Pancreas (tissue), 10 donors: ENCODE data around the gene ADH4. TPM values are rescaled to one million over a fixed set of nuclear protein-coding genes. Genes with fewer than 3 reads are reported as not detected.
A peak's percentile ranks its signal among the peaks of the same experiment; 100 is the strongest.

Experiments used
- ATAC-seq, 4 donors: fragments of 200-7000 bp; cut with Tn5 transposase; one replicate each; pipeline versions ENCODE4 v1.8.0 to v1.9.1; 2020; ENCODE audit warnings: mild to moderate bottlenecking in 4 of 4, moderate library complexity in 4 of 4
- DNase-seq, 6 donors: peaks; one replicate each; pipeline ENCODE4 v3.0.0-alpha.2; 2020
- FAIRE-seq: peaks from 2 replicates; lab custom pipeline; 2012; peaks lifted over from hg19 to GRCh38; lab: Jason Lieb, UNC
- H3K27ac ChIP-seq, 4 donors: fragments of 200-600 bp; sonication (generic); 1 replicate in 3 of 4; 2 replicates in 1 of 4; pipeline versions ENCODE4 v1.5.0 to v1.8.0; 2020
- H3K27me3 ChIP-seq, 4 donors: fragments of 200-600 bp; one replicate each; pipeline ENCODE4 v1.8.0; 2021
- H3K36me3 ChIP-seq, 3 donors: fragments of 200-600 bp; sonication (generic) in 1 of 3; one replicate each; pipeline versions ENCODE4 v1.5.0 to v1.8.0; 2020 to 2021
- H3K4me1 ChIP-seq, 3 donors: fragments of 200-600 bp; one replicate each; pipeline ENCODE4 v1.8.0; 2021
- H3K4me3 ChIP-seq, 4 donors: fragments of 200-600 bp; sonication (generic) in 2 of 4; one replicate each; pipeline versions ENCODE4 v1.5.0 to v1.8.0; 2020 to 2021
- H3K9me3 ChIP-seq, 4 donors: fragments of 200-600 bp; one replicate each; pipeline ENCODE4 v1.8.0; 2021
- WGBS, 2 donors: extraction: QIAGEN DNeasy Blood & Tissue Kit; methylation state at CpG; one replicate each; pipeline ENCODE4 v1.1.7; 2013; 5-methylcytosine and 5-hydroxymethylcytosine counted together
- intact Hi-C, 3 donors: fragments of 100-400 bp; cut with DNase I; formaldehyde crosslinking; loops; one replicate each; pipeline versions ENCODE4 v1.11.1 to v1.14.2; 2022
- polyA plus RNA-seq, 2 donors: library from polyadenylated mRNA; stranded (reverse); fragments of 200-250 nt; gene quantifications; one replicate each; pipeline ENCODE4 v1.2.3, GENCODE V29; 2013
- total RNA-seq, 6 donors: library from RNA; stranded (reverse); fragmentation: NEBNext Ultra II Directional in 4 of 6; extraction: Animal tissue kit (Norgen Biotek cat#: 25700) in 4 of 6; gene quantifications; one replicate each; pipeline versions ENCODE4 v1.2.1 to v1.2.4, GENCODE V29; 2021 to 2023
- TF ChIP-seq, protein P1 (sequence below), 4 donors: fragments of 200-600 bp; sonication (generic) in 3 of 4; IDR thresholded peaks; one replicate each; pipeline versions ENCODE4 v1.5.0 to v1.8.0; 2021; ENCODE audit warnings: antibody characterized with exemption in 4 of 4
- donor health status: healthy with polysubstance abuse.
- donor health status: DM: no; HTN: no; CAD: no; lungs with moderate emphysema.
- donor health status: DM: no; HTN: no; CAD: no.
- donor health status: control.
- donor health status: control.
- donor health status: Bipolar disorder and iron deficiency.
- donor health status: DM: yes; HTN: yes; CAD: no.
- donor health status: DM: no; HTN: no; CAD: no.
- donor health status: DM: no; HTN: no; CAD: no.
- donor health status: DM: yes; HTN: yes; CAD: no.

Gene ADH4
- total and polyA plus RNA-seq, 8 donors = 0.09 to 0.58 (median 0.28) TPM; not detected in 3

DNA sequence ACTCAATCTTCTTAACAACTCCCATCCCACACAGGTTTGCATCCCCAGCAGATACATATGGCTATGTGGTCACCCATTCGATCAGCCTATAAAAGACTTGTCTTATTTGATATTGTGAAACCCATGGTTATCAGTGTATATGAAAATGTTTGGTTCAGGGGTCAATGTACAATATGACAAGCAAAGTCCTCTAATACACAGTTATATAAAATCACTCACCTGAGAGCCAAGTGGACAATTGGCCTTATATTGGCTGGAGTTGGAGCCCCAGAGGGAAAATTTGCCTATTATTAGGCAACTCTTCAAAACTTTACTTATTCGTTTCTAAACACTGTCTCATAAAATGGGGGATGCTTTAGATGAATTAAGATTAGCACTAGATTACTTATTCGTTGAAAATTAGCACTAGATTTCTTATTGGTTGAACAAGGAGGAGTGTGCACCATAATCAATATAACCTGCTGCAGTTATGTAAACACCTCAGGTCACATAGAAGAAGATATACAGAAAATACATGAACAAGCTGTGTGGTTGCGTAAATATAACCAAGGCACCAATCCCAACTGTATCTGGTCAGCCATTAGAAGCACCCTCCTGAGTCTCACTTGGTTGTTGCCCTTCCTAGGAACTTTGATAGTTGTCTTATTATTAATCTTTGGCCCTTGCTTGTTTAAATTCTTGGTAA lies 10.7 kb upstream of the ADH4 start:
- FAIRE-seq (no peak), DNase-seq (no peak), ATAC-seq (peak in 3 of 4 donors; percentile 22 to 60 (median 38))
- Histone ChIP-seq H3K36me3 (no peaks in the 10 kb centered on the region), H3K27ac (peak overlapping the region in 1 of 4 donors; percentile 10), H3K9me3 (no peaks in the 10 kb centered on the region), H3K27me3 (no peaks in the 10 kb centered on the region), H3K4me3 (no peak overlapping the region), H3K4me1 (peaks cover 7 to 65% (median 28%) of the 10 kb centered on the region in 3 donors)
- TF ChIP-seq, protein P1, sequence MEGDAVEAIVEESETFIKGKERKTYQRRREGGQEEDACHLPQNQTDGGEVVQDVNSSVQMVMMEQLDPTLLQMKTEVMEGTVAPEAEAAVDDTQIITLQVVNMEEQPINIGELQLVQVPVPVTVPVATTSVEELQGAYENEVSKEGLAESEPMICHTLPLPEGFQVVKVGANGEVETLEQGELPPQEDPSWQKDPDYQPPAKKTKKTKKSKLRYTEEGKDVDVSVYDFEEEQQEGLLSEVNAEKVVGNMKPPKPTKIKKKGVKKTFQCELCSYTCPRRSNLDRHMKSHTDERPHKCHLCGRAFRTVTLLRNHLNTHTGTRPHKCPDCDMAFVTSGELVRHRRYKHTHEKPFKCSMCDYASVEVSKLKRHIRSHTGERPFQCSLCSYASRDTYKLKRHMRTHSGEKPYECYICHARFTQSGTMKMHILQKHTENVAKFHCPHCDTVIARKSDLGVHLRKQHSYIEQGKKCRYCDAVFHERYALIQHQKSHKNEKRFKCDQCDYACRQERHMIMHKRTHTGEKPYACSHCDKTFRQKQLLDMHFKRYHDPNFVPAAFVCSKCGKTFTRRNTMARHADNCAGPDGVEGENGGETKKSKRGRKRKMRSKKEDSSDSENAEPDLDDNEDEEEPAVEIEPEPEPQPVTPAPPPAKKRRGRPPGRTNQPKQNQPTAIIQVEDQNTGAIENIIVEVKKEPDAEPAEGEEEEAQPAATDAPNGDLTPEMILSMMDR (IDR thresholded peaks at IDR 0.05) = no peak
- WGBS, 2 donors = 40 to 53% methylated on average over 4 of the region's 4 CpGs
- intact Hi-C loops = no loop called here

DNA sequence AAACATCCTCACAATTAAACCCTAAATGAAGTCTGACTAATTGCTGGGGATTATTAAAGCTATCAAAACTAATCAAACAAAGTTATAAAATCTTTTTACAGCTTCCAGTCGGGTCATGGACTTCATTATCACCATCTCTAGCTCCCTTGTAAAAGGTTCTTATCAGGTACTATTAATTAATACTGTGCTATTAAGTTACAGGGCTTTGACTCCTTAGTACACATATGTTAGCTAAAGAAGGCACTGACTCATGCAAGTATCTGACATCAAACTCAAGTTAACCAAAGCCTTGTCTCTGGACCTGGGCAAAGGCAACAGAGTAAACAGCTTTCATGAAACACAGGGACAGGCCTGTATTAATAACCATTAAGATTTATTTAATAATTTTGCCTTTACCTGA lies 7.9 kb upstream of the ADH4 start:
- Histone ChIP-seq H3K27me3 (no peaks in the 10 kb centered on the region), H3K27ac (peak overlapping the region in 2 of 4 donors; percentile 59 to 73), H3K4me1 (peaks cover 7 to 50% (median 25%) of the 10 kb centered on the region in 3 donors), H3K9me3 (no peaks in the 10 kb centered on the region), H3K36me3 (no peaks in the 10 kb centered on the region), H3K4me3 (no peak overlapping the region)
- 0 to 21% methylated on average over 1 of the region's 1 CpG for whole genome bisulfite sequencing, 2 donors
- peak; percentile 35 to 60 (median 56) for ATAC-seq
- DNase-seq = no peak
- no peak for FAIRE-seq
- TF ChIP-seq, protein P1 (IDR thresholded peaks at IDR 0.05) = no peak
- intact Hi-C loops = no loop called here

DNA sequence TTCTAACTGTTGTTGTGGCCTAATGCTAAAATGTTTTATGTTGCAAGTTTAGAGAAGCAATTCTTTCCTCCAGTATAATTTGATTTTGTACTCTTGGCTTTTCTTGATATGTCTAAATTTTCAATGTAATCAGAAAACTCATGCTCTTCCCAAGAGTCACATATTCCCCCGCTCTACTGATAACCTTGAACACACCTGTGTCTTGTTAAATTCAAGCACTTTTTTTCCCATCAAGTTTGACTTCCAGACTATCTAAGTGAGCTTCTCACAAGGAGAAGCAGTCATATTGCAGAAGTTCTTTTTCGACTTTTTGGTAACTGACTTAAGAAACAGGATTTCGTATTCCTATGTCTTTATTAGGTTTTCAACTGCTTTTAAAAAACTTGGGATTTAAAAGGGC lies 7.4 kb upstream of the ADH4 start:
- Histone ChIP-seq H3K27me3 (no peaks in the 10 kb centered on the region), H3K9me3 (no peaks in the 10 kb centered on the region), H3K27ac (peak overlapping the region in 3 of 4 donors; percentile 28 to 73 (median 59)), H3K36me3 (no peaks in the 10 kb centered on the region), H3K4me3 (no peak overlapping the region), H3K4me1 (peaks cover 7 to 46% (median 21%) of the 10 kb centered on the region in 3 donors)
- ATAC-seq (peak; percentile 75 to 87 (median 83)), FAIRE-seq (no peak), DNase-seq (peak in 2 of 6 donors; percentile 16 to 51)
- WGBS, 2 donors = 46 to 49% methylated on average over 3 of the region's 3 CpGs
- intact Hi-C loops = no loop called here
- TF ChIP-seq, protein P1 (IDR thresholded peaks at IDR 0.05) = no peak

DNA sequence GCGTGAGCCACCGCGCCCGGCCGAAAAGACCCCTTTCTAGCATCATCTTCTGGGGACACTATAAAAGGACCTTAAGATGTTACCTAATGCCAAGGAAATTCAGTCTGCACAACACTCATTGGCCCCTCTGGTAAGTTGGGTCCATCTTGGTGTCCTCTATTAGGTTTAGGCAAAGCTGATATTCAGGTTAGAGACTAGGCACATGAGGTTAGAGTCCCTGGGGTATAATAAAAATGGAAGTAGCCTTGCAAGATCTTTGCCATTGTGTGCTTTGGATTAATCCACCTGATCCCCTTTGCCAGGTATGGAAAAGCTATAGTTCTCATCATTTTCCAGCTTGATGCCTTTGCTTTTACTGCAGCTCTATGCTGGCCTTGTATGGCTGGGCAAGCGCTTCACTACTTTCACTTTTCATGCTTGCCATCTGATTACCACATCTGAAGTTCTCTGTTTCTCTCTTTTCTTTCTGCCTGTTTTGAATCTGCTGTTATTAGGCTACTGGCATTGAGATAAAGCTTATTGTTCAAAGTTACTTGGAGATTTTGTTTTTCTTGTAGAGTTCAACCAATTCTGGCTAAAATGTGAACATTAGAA lies 5.4 kb upstream of the ADH4 start:
- FAIRE-seq (no peak), DNase-seq (no peak), ATAC-seq (peak in 2 of 4 donors; percentile 41 to 55)
- TF ChIP-seq, protein P1 (IDR thresholded peaks at IDR 0.05) = no peak
- no peak overlapping the region for H3K27ac ChIP-seq
- intact Hi-C loops = no loop called here
- H3K4me1 ChIP-seq = peaks cover 7 to 26% (median 9%) of the 10 kb centered on the region in 3 donors
- H3K27me3 ChIP-seq = no peaks in the 10 kb centered on the region
- H3K4me3 ChIP-seq = no peak overlapping the region
- no peaks in the 10 kb centered on the region for H3K9me3 ChIP-seq
- H3K36me3 ChIP-seq = no peaks in the 10 kb centered on the region
- WGBS, 2 donors = 25 to 78% methylated on average over 1 to 2 of the region's 6 CpGs

DNA sequence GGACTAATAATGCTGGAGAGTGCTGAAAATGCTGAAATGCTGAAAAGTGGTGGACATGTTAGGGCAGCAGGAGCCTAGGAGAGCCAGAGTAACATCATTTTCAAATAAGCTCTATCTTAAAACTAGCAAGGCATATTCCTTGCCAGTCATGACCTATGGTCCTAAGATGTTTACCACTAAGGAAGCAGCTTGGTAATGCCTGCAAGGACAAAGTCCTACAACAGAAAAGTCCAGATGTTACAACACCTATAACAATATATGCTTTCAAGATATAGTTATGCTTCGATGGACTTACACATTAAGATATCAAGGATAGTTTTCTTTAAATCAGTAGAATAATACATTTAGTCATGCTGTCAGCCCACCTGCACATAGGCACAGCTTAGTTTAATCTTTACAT lies 4.5 kb upstream of the ADH4 start:
- intact Hi-C loops = no loop called here
- Histone ChIP-seq H3K27ac (no peak overlapping the region), H3K9me3 (no peaks in the 10 kb centered on the region), H3K36me3 (no peaks in the 10 kb centered on the region), H3K4me3 (no peak overlapping the region), H3K27me3 (no peaks in the 10 kb centered on the region), H3K4me1 (peaks cover 7 to 20% (median 7%) of the 10 kb centered on the region in 3 donors)
- TF ChIP-seq, protein P1 (IDR thresholded peaks at IDR 0.05) = no peak
- DNase-seq (no peak), FAIRE-seq (no peak), ATAC-seq (peak in 1 of 4 donors; percentile 20)
- 47 to 57% methylated on average over 1 of the region's 1 CpG for WGBS, 2 donors
